ENCODE measurements around the gene OTUD4. TPM values are rescaled to one million over a fixed set of nuclear protein-coding genes. Genes with fewer than 3 reads are reported as not detected.

OTUD4 gene
- total and polyA plus RNA-seq, 4 donors, result 5.3 to 27.5 (median 11.6) TPM

GRCh38 chr4:145203410-145203809 is 23.0 kb upstream of the OTUD4 start:
- Histone ChIP-seq H3K9me3 (ENCODE audit: control insufficient read depth in 4 of 4, low read length in 3 of 4) (no peaks in the 10 kb centered on the region), H3K36me3 (ENCODE audit: control insufficient read depth in 4 of 4, insufficient read depth in 3 of 4, low read depth in 1 of 4, low read length in 3 of 4) (no peaks in the 10 kb centered on the region), H3K27ac (ENCODE audit: low read depth in 1 of 2, low read length in 2 of 2) (no peak overlapping the region), H3K27me3 (ENCODE audit: control insufficient read depth in 4 of 4, insufficient read depth in 4 of 4, low read length in 3 of 4) (no peaks in the 10 kb centered on the region), H3K4me3 (ENCODE audit: low read depth in 1 of 3, low read length in 3 of 3) (no peak overlapping the region), H3K9ac (ENCODE audit: low read depth in 1 of 2, low read length in 2 of 2) (no peak overlapping the region), H3K4me1 (ENCODE audit: control insufficient read depth in 4 of 4, insufficient read depth in 4 of 4, low read length in 3 of 4) (no peaks in the 10 kb centered on the region)
- WGBS, result 91% methylated on average over 9 of the region's 9 CpGs
- no peak for TF ChIP-seq YY1 (IDR thresholded peaks at IDR 0.05)
- TF ChIP-seq, protein P1, sequence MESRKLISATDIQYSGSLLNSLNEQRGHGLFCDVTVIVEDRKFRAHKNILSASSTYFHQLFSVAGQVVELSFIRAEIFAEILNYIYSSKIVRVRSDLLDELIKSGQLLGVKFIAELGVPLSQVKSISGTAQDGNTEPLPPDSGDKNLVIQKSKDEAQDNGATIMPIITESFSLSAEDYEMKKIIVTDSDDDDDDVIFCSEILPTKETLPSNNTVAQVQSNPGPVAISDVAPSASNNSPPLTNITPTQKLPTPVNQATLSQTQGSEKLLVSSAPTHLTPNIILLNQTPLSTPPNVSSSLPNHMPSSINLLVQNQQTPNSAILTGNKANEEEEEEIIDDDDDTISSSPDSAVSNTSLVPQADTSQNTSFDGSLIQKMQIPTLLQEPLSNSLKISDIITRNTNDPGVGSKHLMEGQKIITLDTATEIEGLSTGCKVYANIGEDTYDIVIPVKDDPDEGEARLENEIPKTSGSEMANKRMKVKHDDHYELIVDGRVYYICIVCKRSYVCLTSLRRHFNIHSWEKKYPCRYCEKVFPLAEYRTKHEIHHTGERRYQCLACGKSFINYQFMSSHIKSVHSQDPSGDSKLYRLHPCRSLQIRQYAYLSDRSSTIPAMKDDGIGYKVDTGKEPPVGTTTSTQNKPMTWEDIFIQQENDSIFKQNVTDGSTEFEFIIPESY (IDR thresholded peaks at IDR 0.05), result no peak
- TF ChIP-seq NR2F2 (IDR thresholded peaks at IDR 0.05), result no peak
- TF ChIP-seq RAD21 (IDR thresholded peaks at IDR 0.05), result no peak
- TF ChIP-seq EGR1 (IDR thresholded peaks at IDR 0.05; ENCODE audit: low read depth in 2 of 2), result no peak
- TF ChIP-seq HNF4A (conservative IDR thresholded peaks at IDR 0.05), result no peak
- no peak for TF ChIP-seq TAF1 (conservative IDR thresholded peaks at IDR 0.05)
- no peak for TF ChIP-seq ATF3 (IDR thresholded peaks at IDR 0.05)
- no peak for TF ChIP-seq RXRA (IDR thresholded peaks at IDR 0.05)
- TF ChIP-seq FOXA1 (IDR thresholded peaks at IDR 0.05), result no peak
- DNase-seq (ENCODE audit: low spot score), result no peak

DNA sequence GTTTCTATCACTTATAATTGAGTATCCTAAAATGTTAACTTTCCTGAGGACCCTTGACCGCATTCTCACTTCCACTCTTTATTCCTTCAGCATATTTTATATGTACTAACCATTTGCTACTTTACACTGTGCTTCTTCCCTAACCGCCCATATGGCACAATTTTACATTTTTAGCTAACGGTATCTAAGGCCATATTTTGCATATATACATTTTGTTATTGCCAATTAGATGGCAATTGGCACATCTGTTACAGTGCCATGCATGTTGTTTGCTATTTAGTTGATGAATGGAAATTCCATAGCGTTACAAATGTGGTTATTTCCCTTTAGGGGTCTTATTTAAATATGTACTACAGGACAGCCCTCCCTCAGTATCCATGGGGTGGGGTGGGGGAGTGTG is 20.0 kb upstream of the OTUD4 start:
- 90% methylated on average over 4 of the region's 4 CpGs for whole genome bisulfite sequencing
- DNase-seq (ENCODE audit: low spot score), result no peak

More for the DNA sequence above, 20.0 kb upstream of the OTUD4 start:
- Histone ChIP-seq H3K9me3 (ENCODE audit: control insufficient read depth in 4 of 4, low read length in 3 of 4) (no peaks in the 10 kb centered on the region), H3K4me1 (ENCODE audit: control insufficient read depth in 4 of 4, insufficient read depth in 4 of 4, low read length in 3 of 4) (no peaks in the 10 kb centered on the region), H3K27me3 (ENCODE audit: control insufficient read depth in 4 of 4, insufficient read depth in 4 of 4, low read length in 3 of 4) (no peaks in the 10 kb centered on the region), H3K36me3 (ENCODE audit: control insufficient read depth in 4 of 4, insufficient read depth in 3 of 4, low read depth in 1 of 4, low read length in 3 of 4) (no peaks in the 10 kb centered on the region), H3K9ac (ENCODE audit: low read depth in 1 of 2, low read length in 2 of 2) (no peak overlapping the region), H3K27ac (ENCODE audit: low read depth in 1 of 2, low read length in 2 of 2) (no peak overlapping the region), H3K4me3 (ENCODE audit: low read depth in 1 of 3, low read length in 3 of 3) (no peak overlapping the region)
- TF ChIP-seq SP1 (IDR thresholded peaks at IDR 0.05) (no peak), YY1 (IDR thresholded peaks at IDR 0.05) (no peak), MAX (IDR thresholded peaks at IDR 0.05) (no peak), ATF3 (IDR thresholded peaks at IDR 0.05) (no peak), GABPA (IDR thresholded peaks at IDR 0.05 in 1 of 2, conservative IDR thresholded peaks at IDR 0.05 in 1 of 2) (no peak), HNF4G (IDR thresholded peaks at IDR 0.05) (no peak)
- TF ChIP-seq, protein P1 (IDR thresholded peaks at IDR 0.05), result no peak
